ENCODE results near the gene SLC4A5.

GRCh38 chr2:74199871-74200305 lies 143.3 kb downstream of the SLC4A5 start:
- TF ChIP-seq REST (IDR thresholded peaks at IDR 0.05; ENCODE audit: insufficient read depth in 1 of 2, low read depth in 2 of 2, low read length in 2 of 2) (no peak), TAF1 (IDR thresholded peaks at IDR 0.05; ENCODE audit: borderline replicate concordance, insufficient read depth, low read length) (no peak), POLR2AphosphoS5 (IDR thresholded peaks at IDR 0.05; ENCODE audit: low read depth, low read length) (peak; percentile 38; the same call in 1 of the 2 replicates)
